Upper lobe of left lung (tissue), 4 donors: ENCODE results near the gene ARTN.

Source experiments
- CTCF ChIP-seq, 6 experiments: fragments of 450-650 bp in 4 of 6; fragments of 200-600 bp in 2 of 6; sonication (generic) in 2 of 6; IDR thresholded peaks; one replicate each; pipeline ENCODE4 v1.5.1; 2016 to 2019; ENCODE audit warnings: antibody characterized with exemption in 6 of 6
- EP300 ChIP-seq, 4 donors: sonication (generic); formaldehyde crosslinking; IDR thresholded peaks; one replicate each; pipeline ENCODE4 v1.5.1; 2017; ENCODE audit warnings: antibody characterized with exemption in 4 of 4, control low read depth in 2 of 4
- POLR2A ChIP-seq, 4 donors: fragments of 450-650 bp; IDR thresholded peaks; one replicate each; pipeline ENCODE4 v1.5.1; 2016 to 2017; ENCODE audit warnings: antibody characterized with exemption in 4 of 4, mild to moderate bottlenecking in 2 of 4

GRCh38 chr1:43961692-43962091 is 28.1 kb downstream of the ARTN start:
- TF ChIP-seq POLR2A (IDR thresholded peaks at IDR 0.05) (no peak), CTCF (IDR thresholded peaks at IDR 0.05) (no peak), EP300 (IDR thresholded peaks at IDR 0.05) (no peak)
